ENCODE measurements around the gene OR4D2.

OR4D2 gene

DNA sequence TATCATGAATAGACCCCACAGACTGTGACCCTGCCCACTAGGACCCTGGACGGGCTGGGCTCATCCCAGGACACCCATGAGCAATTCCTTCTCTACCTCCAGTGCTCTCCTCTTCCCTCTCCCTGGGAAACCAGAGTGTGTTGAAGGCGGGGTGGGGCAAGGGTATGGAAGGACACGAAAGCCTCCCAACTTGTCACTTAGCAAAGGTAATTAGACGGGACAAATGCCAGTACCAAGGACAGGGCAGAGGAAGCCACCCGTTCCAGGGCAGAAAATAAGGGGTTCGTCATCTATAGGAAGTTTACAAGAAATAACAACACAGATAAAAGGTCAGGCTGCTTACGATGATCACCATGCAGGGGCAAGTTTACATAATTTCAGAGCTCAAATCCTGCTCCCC is 20.9 kb downstream of the OR4D2 start:
- Histone ChIP-seq H3K27ac (ENCODE audit: insufficient read depth, low read depth, low read length, poor library complexity, severe bottlenecking) (no peak overlapping the region), H3K27me3 (ENCODE audit: control insufficient read depth, insufficient read depth, low read length, poor library complexity, severe bottlenecking) (no peaks in the 10 kb centered on the region), H3K4me1 (ENCODE audit: control insufficient read depth, insufficient read depth, low read length) (no peaks in the 10 kb centered on the region), H3K36me3 (ENCODE audit: control insufficient read depth, insufficient read depth, low read length) (no peaks in the 10 kb centered on the region), H3K9me3 (ENCODE audit: control insufficient read depth, low read length) (no peaks in the 10 kb centered on the region), H3K4me3 (ENCODE audit: insufficient read depth, low read depth, low read length) (no peak overlapping the region)
- 78 to 81% methylated on average over 7 of the region's 7 CpGs for WGBS, 2 experiments

DNA sequence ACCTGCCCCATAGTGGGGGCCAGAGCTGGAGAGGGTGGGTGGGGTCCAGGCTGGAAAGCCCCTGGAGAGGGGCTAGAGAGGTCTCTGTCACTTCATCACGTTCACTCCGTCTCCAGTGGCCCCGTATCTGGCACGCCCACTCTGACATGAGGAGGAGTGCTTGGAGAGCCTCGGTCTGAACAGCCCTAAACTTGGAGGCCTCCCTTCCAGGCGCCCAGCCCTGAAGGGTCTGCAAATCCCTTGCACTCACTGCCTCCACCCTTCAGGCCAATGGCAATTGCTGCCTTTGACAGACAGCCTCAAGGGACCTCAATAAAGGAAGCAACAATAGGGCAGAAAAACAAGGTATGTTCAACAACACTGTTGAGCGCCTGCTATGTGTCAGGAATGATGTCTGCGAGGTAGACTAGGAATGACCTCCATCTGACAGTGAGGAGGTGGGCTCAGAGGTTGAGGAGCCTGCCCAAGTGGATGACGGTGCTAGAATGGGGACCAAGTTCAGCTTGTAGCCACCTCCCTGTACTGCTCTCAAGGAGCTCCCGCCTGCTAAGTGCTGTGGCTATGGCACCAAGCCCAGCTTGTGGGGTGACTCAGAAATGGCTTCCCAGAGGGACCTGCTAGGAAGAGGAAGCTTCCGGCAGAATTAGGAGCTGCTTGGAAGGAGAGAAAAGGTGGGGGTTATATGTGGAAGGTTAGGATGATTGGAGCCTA is 22.8 kb downstream of the OR4D2 start:
- H3K9me3 ChIP-seq (ENCODE audit: control insufficient read depth, low read length) = no peaks in the 10 kb centered on the region
- no peaks in the 10 kb centered on the region for H3K27me3 ChIP-seq (ENCODE audit: control insufficient read depth, insufficient read depth, low read length, poor library complexity, severe bottlenecking)
- H3K27ac ChIP-seq (ENCODE audit: insufficient read depth, low read depth, low read length, poor library complexity, severe bottlenecking) = no peak overlapping the region
- no peak overlapping the region for H3K4me3 ChIP-seq (ENCODE audit: insufficient read depth, low read depth, low read length)
- 86 to 88% methylated on average over 11 of the region's 11 CpGs for WGBS, 2 experiments
- no peaks in the 10 kb centered on the region for H3K4me1 ChIP-seq (ENCODE audit: control insufficient read depth, insufficient read depth, low read length)
- no peaks in the 10 kb centered on the region for H3K36me3 ChIP-seq (ENCODE audit: control insufficient read depth, insufficient read depth, low read length)

DNA sequence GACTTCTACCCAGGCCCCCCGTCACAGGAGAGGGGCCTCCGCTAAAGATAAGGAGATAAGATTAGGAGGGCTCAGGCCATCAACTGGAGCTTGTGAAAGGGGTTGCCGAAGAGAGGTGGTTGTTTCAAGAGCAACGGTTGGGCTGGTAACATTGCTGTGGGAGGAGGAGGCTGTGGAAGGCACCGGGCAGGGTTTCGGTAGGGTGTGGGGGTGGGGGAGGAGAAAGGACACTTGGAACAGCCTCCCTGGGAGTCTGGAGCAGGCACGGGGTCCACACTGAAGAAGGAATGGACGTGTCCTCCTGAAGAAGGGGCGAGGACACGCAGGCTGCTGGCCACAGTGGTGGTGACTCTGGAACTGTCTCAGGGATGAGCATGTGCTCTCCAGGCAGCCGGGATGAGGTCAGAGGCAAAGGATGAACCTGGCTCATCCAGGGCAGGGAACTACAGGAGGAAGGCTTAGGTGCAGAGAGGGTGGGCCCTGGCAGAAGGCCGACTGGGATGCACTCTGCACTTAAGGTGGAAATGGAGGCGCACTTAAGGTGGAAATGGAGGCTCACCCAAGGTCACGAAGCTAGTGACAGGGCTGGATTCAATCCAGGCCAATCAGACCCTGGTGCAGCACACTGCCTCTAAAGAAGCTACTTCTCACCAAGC is 24.6 kb downstream of the OR4D2 start:
- H3K4me1 ChIP-seq (ENCODE audit: control insufficient read depth, insufficient read depth, low read length) = no peaks in the 10 kb centered on the region
- H3K9me3 ChIP-seq (ENCODE audit: control insufficient read depth, low read length) = no peaks in the 10 kb centered on the region
- no peaks in the 10 kb centered on the region for H3K36me3 ChIP-seq (ENCODE audit: control insufficient read depth, insufficient read depth, low read length)
- no peak overlapping the region for H3K27ac ChIP-seq (ENCODE audit: insufficient read depth, low read depth, low read length, poor library complexity, severe bottlenecking)
- 75 to 76% methylated on average over 14 of the region's 14 CpGs for WGBS, 2 experiments
- no peaks in the 10 kb centered on the region for H3K27me3 ChIP-seq (ENCODE audit: control insufficient read depth, insufficient read depth, low read length, poor library complexity, severe bottlenecking)
- no peak overlapping the region for H3K4me3 ChIP-seq (ENCODE audit: insufficient read depth, low read depth, low read length)

DNA sequence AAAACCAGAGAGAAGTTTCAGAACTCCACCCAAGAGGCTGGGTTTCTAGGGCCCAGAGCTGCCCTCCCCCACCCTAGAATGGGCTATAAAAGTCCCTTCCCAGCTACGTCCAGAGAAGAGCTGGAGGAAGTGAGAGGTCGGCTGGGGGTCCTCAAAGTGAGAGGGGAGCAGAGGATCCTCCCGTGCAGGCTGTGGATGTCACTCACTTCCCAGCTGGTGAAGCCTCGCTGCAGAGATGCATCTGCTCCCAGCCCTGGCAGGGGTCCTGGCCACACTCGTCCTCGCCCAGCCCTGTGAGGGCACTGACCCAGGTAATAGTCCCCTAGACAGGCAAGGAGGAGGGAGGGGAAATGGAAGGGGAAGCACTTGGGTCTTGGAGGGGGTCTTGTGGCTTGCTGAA is 25.8 kb downstream of the OR4D2 start, which contains the start of gene EPX:
EPX (plus strand) TSS at position 115 of the 400 bp plus-strand sequence; CDS start at position 236, 121 bp downstream.
- H3K9me3 ChIP-seq (ENCODE audit: control insufficient read depth, low read length) = no peaks in the 10 kb centered on the region
- no peak within 1 kb of the TSS for H3K4me3 ChIP-seq (ENCODE audit: insufficient read depth, low read depth, low read length)
- H3K27me3 ChIP-seq (ENCODE audit: control insufficient read depth, insufficient read depth, low read length, poor library complexity, severe bottlenecking) = no peaks in the 10 kb centered on the region
- no peaks in the 10 kb centered on the region for H3K36me3 ChIP-seq (ENCODE audit: control insufficient read depth, insufficient read depth, low read length)
- WGBS, 2 experiments = 57 to 65% methylated on average over 6 of the region's 6 CpGs
- H3K27ac ChIP-seq (ENCODE audit: insufficient read depth, low read depth, low read length, poor library complexity, severe bottlenecking) = no peak within 1 kb of the TSS
- no peaks in the 10 kb centered on the region for H3K4me1 ChIP-seq (ENCODE audit: control insufficient read depth, insufficient read depth, low read length)

DNA sequence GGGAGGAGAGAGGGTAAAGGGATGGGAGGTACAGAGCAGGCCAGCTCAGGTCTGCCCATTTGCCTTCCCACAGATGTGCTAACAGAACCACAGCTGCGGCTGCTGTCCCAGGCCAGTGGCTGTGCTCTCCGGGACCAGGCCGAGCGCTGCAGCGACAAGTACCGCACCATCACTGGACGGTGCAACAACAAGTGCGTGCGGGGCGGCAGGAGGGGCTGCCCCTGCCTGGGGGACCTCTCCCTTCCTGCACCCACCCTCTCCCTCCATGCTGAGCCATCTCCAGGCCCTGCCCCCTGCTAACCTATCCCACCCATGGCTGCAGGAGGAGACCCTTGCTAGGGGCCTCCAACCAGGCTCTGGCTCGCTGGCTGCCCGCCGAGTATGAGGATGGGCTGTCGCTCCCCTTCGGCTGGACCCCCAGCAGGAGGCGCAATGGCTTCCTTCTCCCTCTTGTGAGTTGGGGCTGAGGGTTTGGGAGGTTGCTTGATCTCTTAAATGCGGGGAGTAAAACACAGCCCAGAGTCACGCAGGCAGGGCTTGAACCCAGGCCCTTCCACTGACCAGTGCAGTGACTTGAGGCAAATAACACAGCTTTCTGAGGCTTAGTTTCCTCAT is 27.0 kb downstream of the OR4D2 start:
- Histone ChIP-seq H3K27me3 (ENCODE audit: control insufficient read depth, insufficient read depth, low read length, poor library complexity, severe bottlenecking) (no peaks in the 10 kb centered on the region), H3K9me3 (ENCODE audit: control insufficient read depth, low read length) (no peaks in the 10 kb centered on the region), H3K36me3 (ENCODE audit: control insufficient read depth, insufficient read depth, low read length) (no peaks in the 10 kb centered on the region), H3K4me3 (ENCODE audit: insufficient read depth, low read depth, low read length) (no peak overlapping the region), H3K4me1 (ENCODE audit: control insufficient read depth, insufficient read depth, low read length) (no peaks in the 10 kb centered on the region), H3K27ac (ENCODE audit: insufficient read depth, low read depth, low read length, poor library complexity, severe bottlenecking) (no peak overlapping the region)
- 89 to 90% methylated on average over 18 of the region's 18 CpGs for WGBS, 2 experiments

DNA sequence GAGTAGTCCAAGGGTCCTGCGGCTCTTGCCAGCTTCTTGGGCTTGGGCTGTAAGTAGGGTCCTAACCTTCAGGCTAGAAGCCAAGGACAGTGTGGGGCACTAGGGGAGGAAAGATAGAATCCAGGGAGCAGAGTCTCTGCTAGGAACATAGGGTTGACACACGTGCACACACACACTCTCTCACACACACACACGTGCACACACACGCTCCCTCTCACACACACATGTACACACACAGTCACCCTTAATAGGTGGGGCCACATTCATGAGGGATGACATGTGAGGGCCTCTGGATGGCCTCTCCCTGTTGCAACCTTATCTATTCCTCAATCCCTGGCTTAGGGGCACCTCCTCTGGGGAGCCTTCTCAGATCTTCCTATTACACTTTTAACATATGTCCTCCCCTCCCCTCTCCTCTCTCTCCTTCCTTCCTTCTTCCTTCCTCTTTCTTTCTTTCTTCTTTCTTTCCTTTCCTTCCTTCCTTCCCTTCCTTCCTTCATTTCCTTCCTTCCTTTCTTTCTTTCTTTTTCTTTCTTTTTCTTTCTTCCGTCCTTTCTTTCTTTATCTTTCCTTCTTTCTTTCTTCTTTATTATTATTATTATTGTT is 28.8 kb downstream of the OR4D2 start:
- no peaks in the 10 kb centered on the region for H3K9me3 ChIP-seq (ENCODE audit: control insufficient read depth, low read length)
- WGBS, 2 experiments = 79 to 82% methylated on average over 4 to 5 of the region's 5 CpGs
- H3K27me3 ChIP-seq (ENCODE audit: control insufficient read depth, insufficient read depth, low read length, poor library complexity, severe bottlenecking) = no peaks in the 10 kb centered on the region
- H3K36me3 ChIP-seq (ENCODE audit: control insufficient read depth, insufficient read depth, low read length) = no peaks in the 10 kb centered on the region
- H3K27ac ChIP-seq (ENCODE audit: insufficient read depth, low read depth, low read length, poor library complexity, severe bottlenecking) = no peak overlapping the region
- H3K4me3 ChIP-seq (ENCODE audit: insufficient read depth, low read depth, low read length) = no peak overlapping the region
- no peaks in the 10 kb centered on the region for H3K4me1 ChIP-seq (ENCODE audit: control insufficient read depth, insufficient read depth, low read length)

DNA sequence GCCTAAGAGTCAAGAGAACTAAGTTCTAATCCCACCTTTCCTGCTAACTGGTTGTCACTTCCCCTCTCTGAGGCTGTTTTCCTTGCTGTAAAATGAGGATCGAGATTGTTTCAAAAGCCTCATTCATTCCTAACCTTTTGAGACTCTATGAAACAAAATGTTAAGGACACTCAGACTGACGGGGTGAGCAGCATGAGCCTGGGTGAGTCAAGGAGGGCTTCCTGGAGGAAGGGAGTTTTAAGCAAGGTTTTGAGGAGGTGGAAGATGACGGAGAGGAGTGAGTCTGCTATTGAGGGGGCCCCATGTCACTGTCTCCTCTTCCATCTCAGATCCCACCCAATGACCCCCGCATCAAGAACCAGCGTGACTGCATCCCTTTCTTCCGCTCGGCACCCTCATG is 29.8 kb downstream of the OR4D2 start:
- WGBS, 2 experiments = 91 to 94% methylated on average over 7 of the region's 7 CpGs
- H3K36me3 ChIP-seq (ENCODE audit: control insufficient read depth, insufficient read depth, low read length) = no peaks in the 10 kb centered on the region
- H3K4me3 ChIP-seq (ENCODE audit: insufficient read depth, low read depth, low read length) = no peak overlapping the region
- H3K4me1 ChIP-seq (ENCODE audit: control insufficient read depth, insufficient read depth, low read length) = no peaks in the 10 kb centered on the region
- H3K27me3 ChIP-seq (ENCODE audit: control insufficient read depth, insufficient read depth, low read length, poor library complexity, severe bottlenecking) = no peaks in the 10 kb centered on the region
- H3K27ac ChIP-seq (ENCODE audit: insufficient read depth, low read depth, low read length, poor library complexity, severe bottlenecking) = no peak overlapping the region
- H3K9me3 ChIP-seq (ENCODE audit: control insufficient read depth, low read length) = no peaks in the 10 kb centered on the region

DNA sequence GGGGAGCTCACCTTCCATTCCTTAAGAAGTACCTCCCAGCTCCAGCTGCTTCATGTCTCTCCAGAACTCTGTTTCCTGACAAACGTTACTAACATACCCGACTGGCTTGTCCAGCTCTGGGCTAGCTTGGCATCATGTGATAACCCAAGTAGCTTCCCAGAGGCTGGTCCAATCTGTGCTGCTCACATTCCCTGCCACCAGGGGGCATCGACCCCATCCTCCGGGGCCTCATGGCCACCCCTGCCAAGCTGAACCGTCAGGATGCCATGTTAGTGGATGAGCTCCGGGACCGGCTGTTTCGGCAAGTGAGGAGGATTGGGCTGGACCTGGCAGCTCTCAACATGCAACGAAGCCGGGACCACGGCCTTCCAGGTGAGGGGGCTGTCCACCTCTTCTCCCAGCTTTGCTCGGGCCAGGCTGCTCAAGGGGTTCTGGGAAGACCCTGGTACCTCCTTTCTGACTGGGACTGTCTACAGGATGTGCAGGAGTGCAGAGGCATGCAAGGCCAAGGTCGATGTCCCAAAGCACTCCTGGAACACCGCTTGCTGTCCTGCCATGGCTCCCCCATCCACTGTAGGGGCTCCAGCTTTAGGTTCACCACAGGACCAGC is 33.3 kb downstream of the OR4D2 start:
- no peak overlapping the region for H3K27ac ChIP-seq (ENCODE audit: insufficient read depth, low read depth, low read length, poor library complexity, severe bottlenecking)
- H3K4me3 ChIP-seq (ENCODE audit: insufficient read depth, low read depth, low read length) = no peak overlapping the region
- WGBS, 2 experiments = 63 to 67% methylated on average over 14 of the region's 14 CpGs
- no peaks in the 10 kb centered on the region for H3K9me3 ChIP-seq (ENCODE audit: control insufficient read depth, low read length)
- no peaks in the 10 kb centered on the region for H3K36me3 ChIP-seq (ENCODE audit: control insufficient read depth, insufficient read depth, low read length)
- H3K27me3 ChIP-seq (ENCODE audit: control insufficient read depth, insufficient read depth, low read length, poor library complexity, severe bottlenecking) = no peaks in the 10 kb centered on the region
- H3K4me1 ChIP-seq (ENCODE audit: control insufficient read depth, insufficient read depth, low read length) = no peaks in the 10 kb centered on the region

DNA sequence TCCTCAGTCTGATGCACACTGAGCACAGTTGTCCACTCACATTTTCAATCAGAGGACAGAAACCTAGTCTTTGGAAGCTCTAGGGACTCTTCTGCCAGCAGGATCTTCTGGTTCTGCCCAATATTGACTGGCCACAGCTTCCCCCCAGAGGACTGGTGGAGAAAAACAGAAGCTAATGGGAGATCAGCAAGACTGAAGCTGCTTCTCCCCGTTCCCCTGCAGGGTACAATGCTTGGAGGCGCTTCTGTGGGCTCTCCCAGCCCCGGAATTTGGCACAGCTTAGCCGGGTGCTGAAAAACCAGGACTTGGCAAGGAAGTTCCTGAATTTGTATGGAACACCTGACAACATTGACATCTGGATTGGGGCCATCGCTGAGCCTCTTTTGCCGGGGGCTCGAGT is 36.1 kb downstream of the OR4D2 start:
- H3K4me3 ChIP-seq (ENCODE audit: insufficient read depth, low read depth, low read length) = no peak overlapping the region
- H3K4me1 ChIP-seq (ENCODE audit: control insufficient read depth, insufficient read depth, low read length) = no peaks in the 10 kb centered on the region
- H3K27ac ChIP-seq (ENCODE audit: insufficient read depth, low read depth, low read length, poor library complexity, severe bottlenecking) = no peak overlapping the region
- 89 to 92% methylated on average over 7 of the region's 7 CpGs for WGBS, 2 experiments
- no peaks in the 10 kb centered on the region for H3K27me3 ChIP-seq (ENCODE audit: control insufficient read depth, insufficient read depth, low read length, poor library complexity, severe bottlenecking)
- no peaks in the 10 kb centered on the region for H3K36me3 ChIP-seq (ENCODE audit: control insufficient read depth, insufficient read depth, low read length)
- no peaks in the 10 kb centered on the region for H3K9me3 ChIP-seq (ENCODE audit: control insufficient read depth, low read length)

DNA sequence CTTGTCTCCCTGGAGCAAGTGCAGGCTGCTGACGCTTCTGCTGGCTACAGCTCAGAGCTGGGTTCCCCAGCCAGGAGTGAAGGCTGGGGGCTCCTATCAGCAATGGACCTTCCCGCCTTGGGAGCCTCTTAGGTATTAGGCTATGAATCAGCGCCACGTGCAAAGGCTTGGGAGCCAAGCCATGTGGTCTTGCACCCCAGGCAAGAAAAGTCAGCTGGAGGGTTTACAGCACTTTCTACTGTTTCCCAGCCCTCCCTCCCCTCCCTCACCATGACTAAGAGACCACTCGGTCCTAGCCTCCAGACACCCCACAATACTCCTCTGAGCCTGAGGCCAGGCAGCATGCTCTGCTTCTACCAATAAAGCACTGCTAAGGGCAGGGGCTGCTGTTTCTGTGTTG is 38.0 kb downstream of the OR4D2 start:
- Histone ChIP-seq H3K27ac (ENCODE audit: insufficient read depth, low read depth, low read length, poor library complexity, severe bottlenecking) (no peak overlapping the region), H3K36me3 (ENCODE audit: control insufficient read depth, insufficient read depth, low read length) (peaks cover 5% of the 10 kb centered on the region), H3K4me1 (ENCODE audit: control insufficient read depth, insufficient read depth, low read length) (no peaks in the 10 kb centered on the region), H3K9me3 (ENCODE audit: control insufficient read depth, low read length) (no peaks in the 10 kb centered on the region), H3K27me3 (ENCODE audit: control insufficient read depth, insufficient read depth, low read length, poor library complexity, severe bottlenecking) (no peaks in the 10 kb centered on the region), H3K4me3 (ENCODE audit: insufficient read depth, low read depth, low read length) (no peak overlapping the region)
- WGBS, 2 experiments = 90 to 97% methylated on average over 5 of the region's 5 CpGs
